HG02973 (cell line): Measurements from ENCODE around the gene PRICKLE4.

Experiments used
- ATAC-seq: cut with Tn5 transposase; IDR thresholded peaks from one replicate; pipeline ENCODE4 v1.9.1; 2021; ENCODE audit warnings: moderate library complexity; ENCODE audit not compliant: unreplicated experiment

Gene PRICKLE4

GRCh38 chr6:41836022-41836659 is 55.6 kb downstream of the PRICKLE4 start:
- ATAC-seq, result no peak

- ATAC-seq, result no peak
Measured at GRCh38 chr6:41836660-41837052, 56.1 kb downstream of the PRICKLE4 start.
